K562 treated with DMSO at 1 percent for 24 hours (cell line): ENCODE results near the gene LRRN4CL. TPM values are rescaled to one million over a fixed set of nuclear protein-coding genes. Genes with fewer than 3 reads are reported as not detected.

Experiments
- total RNA-seq: library from RNA; unstranded; fragments of 300-600 nt; gene quantifications from 2 replicates; pipeline ENCODE4 v1.2.3, GENCODE V29; 2022; ENCODE audit warnings: low read depth; ENCODE audit not compliant: insufficient read depth

LRRN4CL gene
- 0.22 TPM in 1 of 2 replicates, not detected in the other for total RNA-seq

DNA sequence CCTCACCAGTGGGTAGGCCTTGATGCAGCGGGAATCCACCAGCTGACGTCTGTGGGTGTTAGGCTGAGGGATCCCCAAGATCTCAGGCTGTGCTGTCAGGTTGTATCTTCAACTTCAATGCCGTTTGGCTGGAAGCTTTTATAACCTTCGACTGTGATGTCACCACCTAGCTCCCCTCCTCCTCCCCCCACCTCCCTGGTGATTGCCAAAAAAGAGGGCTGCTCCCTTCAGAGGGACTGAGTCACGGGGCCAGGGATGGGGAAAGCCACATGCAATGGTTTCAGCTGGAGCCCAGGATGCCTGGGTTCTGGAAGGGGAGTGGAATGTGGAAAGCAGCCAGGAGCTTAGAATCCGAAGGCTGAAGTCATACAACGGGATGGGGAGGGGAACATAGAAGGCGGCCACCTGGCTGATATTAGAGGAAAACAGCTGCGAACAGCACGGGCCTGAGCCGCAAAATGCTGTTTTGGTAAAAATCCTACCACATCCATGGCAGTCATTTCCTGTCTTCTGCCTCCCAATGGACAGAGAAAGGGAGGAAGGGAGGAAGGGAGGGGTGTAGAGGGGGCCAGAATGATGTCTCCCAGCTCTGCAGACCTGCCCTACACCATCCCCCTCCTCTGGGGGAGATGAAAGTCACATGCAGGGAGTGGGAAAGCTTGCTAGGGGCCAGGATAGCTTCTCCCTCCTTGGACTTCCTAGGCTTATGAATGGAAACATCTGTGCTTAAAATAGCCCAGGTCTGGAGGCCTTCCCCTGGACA lies at the start of gene LRRN4CL:
Gene LRRN4CL (minus strand): TSS at position 110 of the 763 bp plus-strand sequence. CDS start 1,022 bp downstream, outside the sequence.

DNA sequence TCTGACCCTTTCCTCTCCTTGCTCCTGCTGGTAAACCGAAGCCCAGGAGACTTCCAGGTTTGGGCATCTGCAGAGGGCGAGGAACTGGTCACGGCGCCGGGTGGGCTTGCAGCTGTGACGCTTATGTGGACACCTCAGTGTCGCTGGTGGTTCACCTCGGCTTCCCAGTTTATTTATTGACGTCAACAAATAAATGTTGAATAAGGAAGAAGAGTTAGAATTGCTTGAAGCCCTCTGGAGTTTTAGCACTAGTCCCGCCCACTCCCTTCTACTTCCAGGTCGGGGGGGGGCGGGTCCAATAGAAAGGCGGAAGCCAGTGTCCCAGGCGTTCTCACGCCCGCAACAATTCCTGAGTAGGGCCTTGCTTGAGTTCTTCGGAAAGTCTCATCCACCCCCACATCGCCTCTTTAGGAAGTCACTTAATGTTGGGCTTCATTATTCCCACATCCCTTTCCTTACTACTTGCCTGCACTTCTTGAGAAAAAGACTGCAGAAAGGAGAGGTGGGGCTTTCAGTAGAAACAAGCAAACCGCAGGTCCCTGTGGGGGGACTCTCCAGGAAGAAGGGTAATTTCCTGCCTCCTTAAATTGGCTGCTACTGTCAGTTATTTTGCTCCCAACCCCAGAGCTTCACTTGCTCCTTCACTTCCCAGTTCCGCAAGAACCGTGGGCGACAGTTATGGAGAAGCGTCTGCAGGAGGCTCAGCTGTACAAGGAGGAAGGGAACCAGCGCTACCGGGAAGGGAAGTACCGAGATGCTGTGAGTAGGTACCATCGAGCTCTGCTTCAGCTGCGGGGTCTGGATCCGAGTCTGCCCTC lies 39.0 kb upstream of the LRRN4CL start, which contains the start of gene TTC9C:
Gene TTC9C (plus strand): TSS at position 316 of the 818 bp plus-strand sequence. CDS start 363 bp downstream, at position 679.

DNA sequence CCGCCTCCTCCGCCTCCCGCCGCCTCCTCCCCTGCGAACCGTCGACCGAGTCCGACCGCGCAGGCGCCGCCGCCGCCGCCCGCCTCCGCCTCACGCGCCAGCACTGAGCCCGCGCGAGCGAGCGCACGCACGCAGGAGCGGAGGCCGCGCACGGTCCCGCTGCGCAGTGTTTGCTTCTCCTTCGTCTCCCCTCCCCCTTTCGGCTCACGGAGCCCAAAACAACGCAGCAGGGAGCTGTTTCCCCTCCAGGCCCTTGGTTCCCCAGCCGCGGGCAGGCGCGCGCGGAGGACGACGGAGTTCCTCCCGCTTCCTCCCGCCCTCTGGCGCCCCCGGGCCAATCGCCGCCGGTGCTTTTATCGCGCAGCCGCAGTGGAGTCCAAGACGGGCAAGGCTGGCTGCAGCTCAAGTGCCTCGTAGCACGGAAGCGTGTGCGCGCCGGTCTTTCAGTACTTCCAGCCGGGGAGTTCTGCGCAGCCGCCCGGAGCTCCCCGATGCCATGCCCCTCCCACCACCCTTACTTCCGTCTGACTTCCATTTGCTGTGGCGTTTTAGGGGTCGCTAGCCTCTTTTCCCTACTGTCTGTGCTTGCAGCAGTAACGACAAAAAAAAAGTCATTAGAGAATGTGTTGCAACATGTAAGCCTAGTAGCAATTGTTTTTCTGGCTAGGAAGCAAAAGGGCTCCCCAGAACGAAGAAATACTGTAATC lies 38.0 kb upstream of the LRRN4CL start, which contains the start of gene HNRNPUL2:
Gene HNRNPUL2 (minus strand): TSS at position 293 of the 707 bp plus-strand sequence. CDS start 301 bp downstream, outside the sequence.

DNA sequence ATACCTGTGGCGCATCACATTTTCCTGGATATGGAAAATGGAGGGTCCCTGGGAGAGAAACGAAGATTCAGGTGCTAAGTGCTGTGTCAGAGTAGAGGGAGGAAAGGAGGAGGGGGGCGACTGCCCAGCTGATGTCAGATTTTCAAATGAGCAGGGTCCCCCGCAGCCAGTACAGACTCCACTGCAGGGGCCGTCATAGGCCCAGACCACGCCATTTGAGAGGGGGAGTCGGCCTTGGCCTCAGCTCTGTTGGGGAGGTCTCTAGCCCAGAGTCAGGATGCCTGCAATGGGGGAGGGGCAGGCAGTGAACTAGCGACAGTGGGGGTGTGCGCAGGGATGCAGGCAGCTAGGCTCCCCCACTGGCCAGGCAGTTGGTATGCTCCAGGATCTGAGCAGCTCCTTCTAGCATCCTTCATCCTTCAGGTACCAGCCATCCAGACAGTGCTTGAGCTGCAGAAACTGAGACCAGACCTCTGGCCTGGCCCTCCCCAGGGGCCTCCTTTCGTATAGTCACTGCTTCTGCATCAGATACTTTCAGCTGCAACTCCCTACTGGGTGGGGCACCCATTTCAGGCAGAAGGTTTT lies 18.0 kb upstream of the LRRN4CL start, which contains the start of the genes BSCL2 and GNG3:
Gene BSCL2 (minus strand): TSS at position 148 of the 585 bp plus-strand sequence. CDS start 229 bp downstream, outside the sequence.
Gene GNG3 (plus strand): TSS at position 400 of the 585 bp plus-strand sequence. CDS start 620 bp downstream, outside the sequence.

DNA sequence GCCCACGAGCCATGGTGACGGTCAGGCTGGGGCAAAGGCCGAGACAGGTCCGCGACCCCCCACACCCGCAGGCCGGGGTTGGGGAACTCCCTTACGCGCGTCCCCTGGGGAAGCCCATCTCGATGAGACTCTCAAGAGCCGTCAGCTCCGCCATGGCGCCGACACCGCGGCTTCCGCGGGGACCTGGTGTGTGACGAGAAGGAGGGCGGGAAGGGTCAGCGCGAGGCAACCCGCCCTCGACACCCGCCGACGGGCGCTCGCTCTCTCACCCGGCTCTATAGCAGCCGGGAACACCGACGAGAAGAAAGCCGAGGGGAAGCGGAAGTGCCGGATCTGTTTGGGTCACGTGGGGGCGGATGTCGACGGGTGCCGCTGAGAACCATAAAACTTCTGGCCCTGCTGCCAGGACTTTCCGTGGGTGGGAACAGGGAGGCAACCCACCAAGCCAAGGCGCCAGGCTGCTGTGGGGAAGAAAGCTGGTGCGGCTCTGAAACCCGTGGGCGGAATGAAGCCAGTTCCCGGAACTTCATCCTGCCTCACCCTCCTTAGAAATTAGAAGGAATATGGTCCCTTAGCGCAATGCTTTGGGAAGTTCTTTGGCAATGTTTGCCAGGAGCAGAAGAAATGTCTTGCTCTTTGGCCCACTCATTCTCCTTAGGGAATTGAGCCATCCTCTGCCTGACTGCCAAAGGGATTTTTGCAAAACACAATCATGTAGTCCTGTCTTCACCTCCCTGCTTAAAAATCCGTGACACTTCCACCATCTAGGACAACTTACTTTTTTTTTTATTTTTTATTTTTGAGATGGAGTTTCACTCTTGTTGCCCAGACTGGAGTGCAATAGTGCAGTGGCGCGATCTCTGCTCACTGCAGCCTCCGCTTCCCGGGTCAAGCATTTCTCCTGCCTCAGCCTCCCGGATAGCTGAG lies 10.3 kb downstream of the LRRN4CL start, which contains the start of gene UBXN1:
Gene UBXN1 (minus strand): TSS at position 304 of the 927 bp plus-strand sequence. CDS start 150 bp downstream, at position 154.

DNA sequence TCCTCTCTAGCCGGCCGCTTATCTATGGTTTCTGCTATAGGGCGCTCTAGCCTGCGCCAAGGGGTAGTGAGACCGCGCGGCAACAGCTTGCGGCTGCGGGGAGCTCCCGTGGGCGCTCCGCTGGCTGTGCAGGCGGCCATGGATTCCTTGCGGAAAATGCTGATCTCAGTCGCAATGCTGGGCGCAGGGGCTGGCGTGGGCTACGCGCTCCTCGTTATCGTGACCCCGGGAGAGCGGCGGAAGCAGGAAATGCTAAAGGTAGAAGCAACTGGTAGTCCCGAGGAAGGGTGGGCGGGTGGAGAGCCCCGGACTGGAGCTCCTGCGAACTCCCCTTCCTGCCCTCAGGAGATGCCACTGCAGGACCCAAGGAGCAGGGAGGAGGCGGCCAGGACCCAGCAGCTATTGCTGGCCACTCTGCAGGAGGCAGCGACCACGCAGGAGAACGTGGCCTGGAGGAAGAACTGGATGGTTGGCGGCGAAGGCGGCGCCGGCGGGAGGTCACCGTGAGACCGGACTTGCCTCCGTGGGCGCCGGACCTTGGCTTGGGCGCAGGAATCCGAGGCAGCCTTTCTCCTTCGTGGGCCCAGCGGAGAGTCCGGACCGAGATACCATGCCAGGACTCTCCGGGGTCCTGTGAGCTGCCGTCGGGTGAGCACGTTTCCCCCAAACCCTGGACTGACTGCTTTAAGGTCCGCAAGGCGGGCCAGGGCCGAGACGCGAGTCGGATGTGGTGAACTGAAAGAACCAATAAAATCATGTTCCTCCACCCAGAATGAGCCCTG lies 17.5 kb downstream of the LRRN4CL start, which contains the start of the genes LBHD1 and UQCC3:
Gene LBHD1 (minus strand): TSS at position 660 of the 782 bp plus-strand sequence. CDS start 2,236 bp downstream, outside the sequence.
Gene UQCC3 (plus strand): TSS at position 66 of the 782 bp plus-strand sequence. CDS start 73 bp downstream, at position 139.

DNA sequence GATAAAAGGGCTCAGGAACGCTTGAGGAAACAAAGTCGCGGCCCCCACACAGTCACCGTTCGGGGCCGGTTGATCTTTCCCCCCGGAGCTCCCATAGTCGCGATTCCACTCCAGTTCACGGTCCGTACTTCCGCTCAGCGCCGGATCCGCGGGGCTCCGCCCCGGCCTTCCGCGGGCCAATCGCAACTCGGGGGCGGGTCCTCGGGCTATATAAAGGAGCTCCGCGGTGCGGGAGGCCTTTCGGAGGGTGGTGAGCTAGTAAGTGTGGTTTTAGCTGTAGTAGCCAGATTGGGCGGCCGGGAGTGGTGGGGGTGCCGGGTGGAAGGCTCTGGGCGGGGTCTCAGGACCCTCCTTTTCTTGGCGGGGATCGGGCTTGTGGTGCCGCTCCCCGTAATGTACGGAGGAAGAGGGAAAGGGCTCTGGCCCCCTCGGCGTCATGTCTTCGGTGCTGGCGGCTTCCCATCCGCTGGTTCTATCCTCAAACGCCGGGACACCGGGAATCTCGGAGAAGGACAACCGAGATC lies 24.2 kb downstream of the LRRN4CL start, which contains the start of the genes C11orf98 and CSKMT:
Gene C11orf98 (minus strand): TSS at position 136 of the 524 bp plus-strand sequence. CDS start 41 bp downstream, at position 95.
Gene CSKMT (plus strand): TSS at position 238 of the 524 bp plus-strand sequence. CDS start 568 bp downstream, outside the sequence.

DNA sequence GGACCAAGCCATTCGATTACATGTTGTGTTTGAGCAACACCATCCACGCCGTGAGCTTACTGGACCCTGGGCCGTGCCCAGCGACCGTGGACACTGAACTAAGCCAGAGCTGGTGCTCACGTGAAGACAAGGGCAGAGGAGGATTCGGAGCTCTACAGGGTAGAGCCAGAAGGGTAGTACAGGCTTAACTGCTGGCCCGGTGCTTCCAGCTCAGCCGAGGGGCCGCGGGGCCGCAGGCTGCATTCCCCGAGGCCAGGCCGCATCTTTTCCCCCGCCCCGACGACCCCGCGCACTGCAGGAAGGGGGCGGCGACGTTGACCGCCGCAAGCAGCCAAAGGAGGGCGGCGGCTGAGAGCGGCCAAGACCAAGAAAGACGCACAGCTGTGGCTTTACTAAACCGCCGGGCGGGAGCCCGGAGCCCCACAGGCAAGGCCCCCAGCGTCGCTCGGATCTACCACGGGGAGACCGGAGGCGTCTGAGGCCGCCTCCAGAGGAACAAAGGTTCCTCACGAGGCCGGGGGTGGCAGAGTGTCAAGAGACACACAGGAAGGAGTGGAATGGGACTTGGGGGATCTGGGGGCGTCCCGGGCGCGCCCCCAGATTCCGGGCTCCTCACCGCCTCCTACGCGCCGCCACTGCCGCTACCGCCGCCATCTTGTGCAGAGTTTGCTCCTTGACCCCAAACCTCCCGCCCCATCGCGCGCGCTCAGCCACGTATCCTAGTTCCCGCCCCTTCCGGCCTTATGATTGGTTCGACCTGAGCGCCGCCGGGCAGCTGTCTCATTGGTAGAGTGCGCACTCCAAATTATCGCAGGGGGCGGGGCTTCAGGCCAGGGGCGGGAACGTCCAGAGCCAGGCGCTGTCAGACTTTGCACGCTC lies 43.1 kb downstream of the LRRN4CL start, which contains the start of gene GANAB:
Gene GANAB (minus strand): TSS at position 668 of the 879 bp plus-strand sequence. CDS start 14 bp downstream, at position 654.

Other genes starting within 250 kb of the LRRN4CL start
- 22.4 and 23.6 TPM in 2 replicates for gene AHNAK, start 142.7 kb downstream of the LRRN4CL start, total RNA-seq
- gene EEF1G, start 115.6 kb downstream of the LRRN4CL start, total RNA-seq, result 3,596 and 3,725 TPM in 2 replicates
- 29.6 and 30.9 TPM in 2 replicates for gene TUT1, start 98.0 kb downstream of the LRRN4CL start, total RNA-seq
- gene MTA2, start 87.7 kb downstream of the LRRN4CL start, total RNA-seq, result 101 and 103 TPM in 2 replicates
- 33.2 and 34.6 TPM in 2 replicates for gene EML3, start 76.8 kb downstream of the LRRN4CL start, total RNA-seq
- 1.3 and 1.7 TPM in 2 replicates for gene ROM1, start 76.3 kb downstream of the LRRN4CL start, total RNA-seq
- 118 TPM in 2 replicates for gene B3GAT3, start 67.5 kb downstream of the LRRN4CL start, total RNA-seq
- gene GANAB, start 42.9 kb downstream of the LRRN4CL start, total RNA-seq, result 290 and 292 TPM in 2 replicates
- 44.5 and 48.9 TPM in 2 replicates for gene INTS5, start 36.2 kb downstream of the LRRN4CL start, total RNA-seq
- 127 and 134 TPM in 2 replicates for gene C11orf98, start 24.3 kb downstream of the LRRN4CL start, total RNA-seq
- gene CSKMT, start 24.2 kb downstream of the LRRN4CL start, total RNA-seq, result 26.4 and 27.9 TPM in 2 replicates
- 24.1 and 25.0 TPM in 2 replicates for gene UQCC3, start 17.9 kb downstream of the LRRN4CL start, total RNA-seq
- 5.9 and 7.1 TPM in 2 replicates for gene LBHD1, start 17.3 kb downstream of the LRRN4CL start, total RNA-seq
- gene UBXN1, start 10.5 kb downstream of the LRRN4CL start, total RNA-seq, result 259 and 275 TPM in 2 replicates
- gene BSCL2, start 17.9 kb upstream of the LRRN4CL start, total RNA-seq, result 49.7 and 57.8 TPM in 2 replicates
- 0.44 TPM in 1 of 2 replicates, not detected in the other for gene GNG3, start 18.1 kb upstream of the LRRN4CL start, total RNA-seq
- 30.7 and 35.4 TPM in 2 replicates for gene HNRNPUL2, start 37.9 kb upstream of the LRRN4CL start, total RNA-seq
- gene TTC9C, start 39.0 kb upstream of the LRRN4CL start, total RNA-seq, result 53.1 and 59.6 TPM in 2 replicates
- 3.9 and 4.2 TPM in 2 replicates for gene ZBTB3, start 64.6 kb upstream of the LRRN4CL start, total RNA-seq
- 133 and 165 TPM in 2 replicates for gene POLR2G, start 72.0 kb upstream of the LRRN4CL start, total RNA-seq
- gene TAF6L, start 81.9 kb upstream of the LRRN4CL start, total RNA-seq, result 37.5 and 47.4 TPM in 2 replicates
- gene TMEM179B, start 97.9 kb upstream of the LRRN4CL start, total RNA-seq, result 51.3 and 52.2 TPM in 2 replicates
- 22.4 and 24.5 TPM in 2 replicates for gene TMEM223, start 102.5 kb upstream of the LRRN4CL start, total RNA-seq
- 73.6 and 82.9 TPM in 2 replicates for gene NXF1, start 115.9 kb upstream of the LRRN4CL start, total RNA-seq
- gene STX5, start 142.5 kb upstream of the LRRN4CL start, total RNA-seq, result 88.1 and 93.6 TPM in 2 replicates
- gene TEX54, start 143.3 kb upstream of the LRRN4CL start, total RNA-seq, result 4.1 TPM in 1 of 2 replicates, not detected in the other
- 53.8 and 55.3 TPM in 2 replicates for gene WDR74, start 150.1 kb upstream of the LRRN4CL start, total RNA-seq
- gene SLC3A2, start 191.4 kb upstream of the LRRN4CL start, total RNA-seq, result 456 and 459 TPM in 2 replicates
- gene CHRM1, start 231.8 kb upstream of the LRRN4CL start, total RNA-seq, result not detected in 2 replicates